Activated B cell treated with CpG ODN at 0.5 μM for 24 hours (primary cell): ENCODE data around the gene CCR9. TPM values are rescaled to one million over a fixed set of nuclear protein-coding genes. Genes with fewer than 3 reads are reported as not detected.

Experiments
- ATAC-seq: fragments of 200-7000 bp; cut with Tn5 transposase; one replicate; pipeline ENCODE4 v1.10.0; 2021; ENCODE audit warnings: low read depth, mild to moderate bottlenecking, moderate library complexity
- CTCF ChIA-PET: fragments of 350-600 bp; sonication (Branson Sonifier 250); formaldehyde crosslinking; loops from one replicate; lab custom pipeline; 2021; ENCODE audit warnings: antibody characterized with exemption; lab: Charles Lee
- POLR2A ChIA-PET: fragments of 350-600 bp; sonication (Branson Sonifier 250); formaldehyde crosslinking; loops from one replicate; lab custom pipeline; 2021; ENCODE audit warnings: antibody characterized with exemption; lab: Charles Lee
- DNase-seq: peaks from one replicate; pipeline ENCODE4 v3.0.0; 2022
- H3K27ac Mint-ChIP-seq: one replicate; pipeline ENCODE4 v1.8.0; 2020; ENCODE audit warnings: mixed read lengths
- H3K27me3 Mint-ChIP-seq: one replicate; pipeline ENCODE4 v1.8.0; 2021; ENCODE audit warnings: mixed read lengths
- H3K36me3 Mint-ChIP-seq: one replicate; pipeline ENCODE4 v1.8.0; 2021; ENCODE audit warnings: low read depth, mixed read lengths
- H3K4me1 Mint-ChIP-seq: one replicate; pipeline ENCODE4 v1.8.0; 2021; ENCODE audit warnings: mixed read lengths
- H3K4me3 Mint-ChIP-seq: one replicate; pipeline ENCODE4 v1.8.0; 2020; ENCODE audit warnings: mild to moderate bottlenecking, mixed read lengths
- H3K9me3 Mint-ChIP-seq: one replicate; pipeline ENCODE4 v1.8.0; 2020; ENCODE audit warnings: mixed read lengths
- intact Hi-C: fragments of 100-400 bp; cut with micrococcal nuclease; formaldehyde crosslinking; loops from one replicate; pipeline ENCODE4 v1.15.1; 2024
- total RNA-seq: library from RNA; stranded (reverse); gene quantifications from 2 replicates; pipeline ENCODE4 v1.2.3, GENCODE V29; 2022
- TF ChIP-seq, protein P1 (sequence below): fragments of 200-600 bp; IDR thresholded peaks from one replicate; pipeline ENCODE4 v1.8.0; 2022; ENCODE audit warnings: antibody characterized with exemption, mild to moderate bottlenecking

CCR9 gene
- total RNA-seq, 1 donor from 2014 or later = 0.84 TPM

DNA sequence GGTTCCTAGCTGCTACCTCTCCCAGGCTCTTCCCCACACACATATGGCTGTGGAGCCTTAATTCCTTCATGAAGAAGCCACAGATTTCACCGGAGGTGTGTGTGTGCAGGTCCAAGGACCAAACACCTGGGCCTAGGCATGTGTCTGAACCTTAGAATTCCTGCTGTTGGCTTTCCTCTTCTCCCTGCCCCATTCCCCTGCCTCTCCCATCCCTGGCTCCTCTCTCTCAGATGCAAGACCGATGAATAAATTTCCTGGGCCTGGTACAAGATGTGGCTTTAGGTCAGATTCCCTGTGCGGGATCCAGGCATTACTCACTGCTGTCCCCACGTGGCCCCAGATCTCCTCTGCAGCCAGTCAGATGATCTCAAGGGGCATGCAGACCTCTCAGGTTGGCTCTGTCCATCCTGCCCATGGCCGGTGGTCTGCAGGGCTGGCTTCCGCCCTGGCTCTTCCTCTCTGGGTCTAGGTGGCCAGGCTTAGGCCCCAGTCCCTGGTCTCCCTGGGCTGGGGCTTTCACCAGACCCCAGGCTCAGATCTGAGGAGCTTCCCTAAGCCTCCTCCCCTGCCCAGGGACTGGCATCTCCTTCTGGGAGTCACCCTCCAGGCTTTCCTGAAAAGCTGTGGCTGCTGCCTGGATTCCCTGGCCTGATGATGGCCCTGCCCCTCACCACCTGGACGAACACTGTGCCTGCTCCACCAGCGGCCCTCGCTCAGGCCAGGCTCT is 20.5 kb downstream of the CCR9 start:
- no peak overlapping the region for H3K27ac Mint-ChIP-seq
- H3K27me3 Mint-ChIP-seq = no peaks in the 10 kb centered on the region
- DNase-seq (no peak), ATAC-seq (no peak)
- POLR2A ChIA-PET = no interaction called here
- peaks cover 48% of the 10 kb centered on the region for H3K4me1 Mint-ChIP-seq
- intact Hi-C loops = loop anchor here (5.0 kb wide), 2 partner anchors 35 to 65 kb away; partner anchors contain the start of gene LZTFL1
- CTCF ChIA-PET = no interaction called here
- TF ChIP-seq, protein P1, sequence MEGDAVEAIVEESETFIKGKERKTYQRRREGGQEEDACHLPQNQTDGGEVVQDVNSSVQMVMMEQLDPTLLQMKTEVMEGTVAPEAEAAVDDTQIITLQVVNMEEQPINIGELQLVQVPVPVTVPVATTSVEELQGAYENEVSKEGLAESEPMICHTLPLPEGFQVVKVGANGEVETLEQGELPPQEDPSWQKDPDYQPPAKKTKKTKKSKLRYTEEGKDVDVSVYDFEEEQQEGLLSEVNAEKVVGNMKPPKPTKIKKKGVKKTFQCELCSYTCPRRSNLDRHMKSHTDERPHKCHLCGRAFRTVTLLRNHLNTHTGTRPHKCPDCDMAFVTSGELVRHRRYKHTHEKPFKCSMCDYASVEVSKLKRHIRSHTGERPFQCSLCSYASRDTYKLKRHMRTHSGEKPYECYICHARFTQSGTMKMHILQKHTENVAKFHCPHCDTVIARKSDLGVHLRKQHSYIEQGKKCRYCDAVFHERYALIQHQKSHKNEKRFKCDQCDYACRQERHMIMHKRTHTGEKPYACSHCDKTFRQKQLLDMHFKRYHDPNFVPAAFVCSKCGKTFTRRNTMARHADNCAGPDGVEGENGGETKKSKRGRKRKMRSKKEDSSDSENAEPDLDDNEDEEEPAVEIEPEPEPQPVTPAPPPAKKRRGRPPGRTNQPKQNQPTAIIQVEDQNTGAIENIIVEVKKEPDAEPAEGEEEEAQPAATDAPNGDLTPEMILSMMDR = no peak
- no peak overlapping the region for H3K4me3 Mint-ChIP-seq
- H3K9me3 Mint-ChIP-seq = no peaks in the 10 kb centered on the region
- no peaks in the 10 kb centered on the region for H3K36me3 Mint-ChIP-seq

DNA sequence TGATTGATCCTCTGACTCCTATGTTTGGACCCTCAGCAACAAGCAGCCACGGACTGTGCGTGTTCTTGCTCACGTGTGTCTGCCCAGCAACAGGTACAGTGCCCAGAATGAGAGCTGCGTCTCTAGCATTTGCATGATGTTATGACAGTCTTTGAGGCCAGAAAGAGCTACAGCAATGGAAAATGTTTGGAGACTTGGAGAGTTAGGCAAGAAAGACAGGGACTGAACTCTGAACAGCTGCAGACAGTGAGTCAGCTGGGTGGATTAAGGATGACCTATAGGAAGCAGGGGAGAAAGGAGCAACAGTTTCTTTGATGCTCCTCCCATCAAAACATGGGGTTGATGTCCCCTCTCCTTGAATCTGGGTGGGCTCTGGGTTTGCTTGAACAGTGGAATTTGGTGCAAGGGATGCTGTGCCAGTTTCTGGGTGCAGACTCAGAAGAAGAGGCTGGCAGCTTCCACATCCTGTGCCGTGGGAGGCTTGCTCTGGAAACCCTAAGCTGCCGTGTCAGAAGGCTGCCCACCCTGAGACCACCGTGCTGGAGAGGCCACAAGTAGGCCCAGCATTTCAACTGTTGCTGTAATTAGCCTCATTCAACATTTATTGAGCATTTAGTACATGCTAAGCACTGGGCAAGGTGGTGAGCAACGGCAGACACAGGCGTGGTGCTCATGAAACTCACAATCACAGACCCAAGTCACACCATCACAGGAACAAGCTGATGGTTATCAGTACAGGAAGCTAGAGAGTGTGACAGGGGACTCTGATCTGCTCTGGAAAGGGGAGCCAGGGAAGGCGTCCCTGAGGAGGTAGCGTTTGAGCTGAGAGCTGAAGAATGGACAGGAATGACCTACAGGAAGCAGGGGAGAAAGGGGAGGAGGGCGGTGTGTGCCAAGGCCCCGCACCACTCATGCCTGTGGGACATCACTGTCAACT is 21.7 kb downstream of the CCR9 start:
- TF ChIP-seq, protein P1 = no peak
- intact Hi-C loops = loop anchor here (5.0 kb wide), 2 partner anchors 36 to 66 kb away; partner anchors contain the start of gene LZTFL1
- CTCF ChIA-PET = no interaction called here
- ATAC-seq (no peak), DNase-seq (no peak)
- H3K27ac Mint-ChIP-seq = no peak overlapping the region
- H3K27me3 Mint-ChIP-seq = no peaks in the 10 kb centered on the region
- H3K4me1 Mint-ChIP-seq = peaks cover 48% of the 10 kb centered on the region
- POLR2A ChIA-PET = no interaction called here
- H3K9me3 Mint-ChIP-seq = no peaks in the 10 kb centered on the region
- no peaks in the 10 kb centered on the region for H3K36me3 Mint-ChIP-seq
- H3K4me3 Mint-ChIP-seq = no peak overlapping the region

DNA sequence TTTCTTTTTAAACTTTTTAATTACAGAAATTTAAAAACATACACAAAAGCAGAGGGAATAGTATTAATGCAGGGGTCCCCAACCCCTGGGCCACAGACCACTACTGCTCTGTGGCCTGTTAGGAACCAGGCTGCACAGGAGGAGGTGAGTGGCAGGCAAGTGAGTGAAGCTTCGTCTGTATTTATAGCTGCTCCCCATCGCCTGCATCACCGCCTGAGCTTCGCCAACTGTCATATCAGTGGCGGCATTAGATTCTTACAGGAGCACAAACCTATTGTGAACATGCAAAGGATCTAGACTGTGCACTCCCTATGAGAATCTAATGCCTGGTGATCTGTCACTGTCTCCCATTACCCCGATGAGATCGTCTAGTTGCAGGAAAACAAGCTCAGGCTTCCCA is 22.4 kb downstream of the CCR9 start:
- DNase-seq (no peak), ATAC-seq (no peak)
- Mint-ChIP-seq H3K27me3 (no peaks in the 10 kb centered on the region), H3K4me3 (no peak overlapping the region), H3K27ac (no peak overlapping the region), H3K9me3 (no peaks in the 10 kb centered on the region), H3K4me1 (peaks cover 44% of the 10 kb centered on the region), H3K36me3 (no peaks in the 10 kb centered on the region)
- ChIA-PET CTCF (no interaction called here), POLR2A (no interaction called here)
- TF ChIP-seq, protein P1 = no peak
- intact Hi-C loops = loop anchor here (5.0 kb wide), 2 partner anchors 36 to 66 kb away; partner anchors contain the start of gene LZTFL1

DNA sequence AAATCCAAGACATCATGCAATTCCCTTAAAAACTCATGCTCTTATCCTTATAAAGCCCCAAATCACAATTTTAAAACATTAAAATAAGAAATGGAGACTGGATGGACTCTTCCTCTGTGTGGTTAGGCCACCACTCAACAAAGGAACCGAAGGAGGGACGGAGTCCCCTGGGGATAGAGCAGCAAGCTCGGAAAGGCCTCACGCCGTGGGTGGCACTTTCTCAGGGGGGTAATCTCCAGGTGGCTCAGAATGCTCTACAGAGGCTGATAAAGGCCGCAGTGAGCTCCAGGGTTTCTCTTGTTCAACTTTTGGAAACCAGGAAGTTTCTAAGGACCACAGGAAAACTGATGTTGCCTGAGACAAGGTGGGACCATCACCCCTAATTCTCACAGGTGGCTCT is 23.2 kb downstream of the CCR9 start:
- intact Hi-C loops = loop anchor here (5.0 kb wide), 2 partner anchors 37 to 67 kb away; partner anchors contain the start of gene LZTFL1
- ATAC-seq = no peak
- Mint-ChIP-seq H3K36me3 (no peaks in the 10 kb centered on the region), H3K9me3 (no peaks in the 10 kb centered on the region), H3K27me3 (no peaks in the 10 kb centered on the region), H3K4me1 (peaks cover 38% of the 10 kb centered on the region), H3K4me3 (no peak overlapping the region), H3K27ac (peak overlapping the region; percentile 56)
- ChIA-PET CTCF (no interaction called here), POLR2A (no interaction called here)
- TF ChIP-seq, protein P1 = no peak
- DNase-seq = no peak

DNA sequence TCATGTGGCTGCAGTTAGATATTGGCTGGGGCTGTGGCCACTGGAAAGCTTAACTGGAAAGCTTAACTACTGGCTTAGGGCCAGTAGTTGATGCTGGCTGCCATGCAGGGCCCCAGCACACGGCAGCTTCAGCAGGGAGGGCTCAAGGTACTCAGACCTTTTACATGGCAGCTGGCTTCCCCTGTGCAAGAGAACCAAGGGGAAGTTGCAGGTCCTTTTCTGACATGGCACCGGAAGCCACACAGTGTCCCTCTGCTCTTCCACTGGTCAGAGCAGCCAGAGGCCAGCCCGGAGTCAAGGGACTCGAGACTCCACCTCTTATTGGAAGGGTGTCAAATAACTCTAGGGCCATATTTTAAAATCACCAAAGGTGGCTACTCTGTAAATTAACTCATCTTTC is 24.5 kb downstream of the CCR9 start:
- Mint-ChIP-seq H3K27me3 (no peaks in the 10 kb centered on the region), H3K4me3 (no peak overlapping the region), H3K9me3 (no peaks in the 10 kb centered on the region), H3K27ac (no peak overlapping the region), H3K4me1 (peaks cover 34% of the 10 kb centered on the region), H3K36me3 (no peaks in the 10 kb centered on the region)
- TF ChIP-seq, protein P1 = no peak
- ATAC-seq = no peak
- no peak for DNase-seq
- ChIA-PET POLR2A (interaction anchor here (1.2 kb wide), 1 partner anchor 69 kb away, joined by 3 read pairs; no protein-coding TSS in a partner anchor), CTCF (interaction anchor here (1.0 kb wide), 1 partner anchor 180 kb away, joined by 3 read pairs; no protein-coding TSS in a partner anchor)
- intact Hi-C loops = no loop called here
